Activated CD4-positive, alpha-beta memory T cell treated with anti-CD3 and anti-CD28 coated beads, Interleukin-2, amount 10 ng/mL, durations not matched to agents 7 days and 5 days (primary cell): ENCODE results near the gene SYT5. TPM values are rescaled to one million over a fixed set of nuclear protein-coding genes. Genes with fewer than 3 reads are reported as not detected.
"Not testable (repeated sequence)": the region's sequence is repeated elsewhere in the genome, so short reads cannot be mapped to it uniquely, and the experiment has no call there.

Source experiments
- CTCF ChIA-PET: fragments of 350-600 bp; sonication (Branson Sonifier 250); formaldehyde crosslinking; loops from one replicate; lab custom pipeline; 2021; ENCODE audit warnings: antibody characterized with exemption, inconsistent platforms; lab: Charles Lee
- POLR2A ChIA-PET: fragments of 350-600 bp; sonication (Branson Sonifier 250); formaldehyde crosslinking; loops from one replicate; lab custom pipeline; 2021; ENCODE audit warnings: antibody characterized with exemption; lab: Charles Lee
- DNase-seq: peaks from one replicate; pipeline ENCODE4 v3.0.0-alpha.2; 2020
- H3K27ac Mint-ChIP-seq: one replicate; pipeline ENCODE4 v1.8.0; 2021; ENCODE audit warnings: mild to moderate bottlenecking, mixed read lengths
- H3K27me3 Mint-ChIP-seq: one replicate; pipeline ENCODE4 v1.8.0; 2021; ENCODE audit warnings: mixed read lengths
- H3K36me3 Mint-ChIP-seq: one replicate; pipeline ENCODE4 v1.8.0; 2021; ENCODE audit warnings: low read depth, mixed read lengths
- H3K4me1 Mint-ChIP-seq: one replicate; pipeline ENCODE4 v1.8.0; 2021; ENCODE audit warnings: mixed read lengths
- H3K4me3 Mint-ChIP-seq: one replicate; pipeline ENCODE4 v1.8.0; 2021; ENCODE audit warnings: mild to moderate bottlenecking, mixed read lengths
- H3K9me3 Mint-ChIP-seq: one replicate; pipeline ENCODE4 v1.8.0; 2021; ENCODE audit warnings: mixed read lengths
- total RNA-seq, 2 experiments: library from RNA; stranded (reverse); gene quantifications; one replicate each; pipeline ENCODE4 v1.2.3, GENCODE V29; 2021

SYT5 gene
- total RNA-seq, 2 experiments from 2014 or later, result not detected

DNA sequence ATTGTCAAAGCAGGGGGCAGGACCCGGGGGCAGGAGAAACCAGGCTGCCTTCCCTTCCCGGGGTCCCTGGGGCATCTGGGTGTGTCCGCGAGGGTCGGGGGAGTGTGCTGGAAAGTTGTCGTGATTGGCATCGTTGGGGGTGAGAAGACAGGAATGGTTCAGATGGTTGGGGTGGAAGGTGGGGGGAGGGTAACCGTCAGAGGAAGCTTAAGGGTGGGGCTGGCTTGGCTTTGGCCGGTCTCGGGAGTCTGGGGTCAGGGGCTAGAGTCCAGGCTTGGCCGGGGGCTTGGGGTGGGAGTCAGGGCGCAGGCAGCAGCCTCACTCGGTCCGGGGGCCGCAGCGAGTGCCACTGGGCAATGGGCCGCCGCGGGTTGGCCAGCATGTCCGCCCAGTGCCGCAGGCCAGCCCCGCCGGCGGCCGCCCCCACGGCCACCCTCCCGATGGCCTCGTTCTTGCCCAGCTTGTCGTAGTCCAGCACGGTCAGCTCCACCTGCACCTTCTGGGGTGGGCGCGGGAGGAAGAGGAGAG lies 6.8 kb downstream of the SYT5 start:
- peaks cover 55% of the 10 kb centered on the region for H3K27me3 Mint-ChIP-seq
- POLR2A ChIA-PET, result no interaction called here
- H3K9me3 Mint-ChIP-seq, result peaks cover 5% of the 10 kb centered on the region
- peak overlapping the region; percentile 55 for H3K4me3 Mint-ChIP-seq
- no peaks in the 10 kb centered on the region for H3K36me3 Mint-ChIP-seq
- peaks cover 22% of the 10 kb centered on the region for H3K4me1 Mint-ChIP-seq
- CTCF ChIA-PET, result interaction anchor here (2.6 kb wide), 1 partner anchor 13 kb away, joined by 7 read pairs; no protein-coding TSS in a partner anchor
- no peak overlapping the region for H3K27ac Mint-ChIP-seq
- DNase-seq, result no peak

DNA sequence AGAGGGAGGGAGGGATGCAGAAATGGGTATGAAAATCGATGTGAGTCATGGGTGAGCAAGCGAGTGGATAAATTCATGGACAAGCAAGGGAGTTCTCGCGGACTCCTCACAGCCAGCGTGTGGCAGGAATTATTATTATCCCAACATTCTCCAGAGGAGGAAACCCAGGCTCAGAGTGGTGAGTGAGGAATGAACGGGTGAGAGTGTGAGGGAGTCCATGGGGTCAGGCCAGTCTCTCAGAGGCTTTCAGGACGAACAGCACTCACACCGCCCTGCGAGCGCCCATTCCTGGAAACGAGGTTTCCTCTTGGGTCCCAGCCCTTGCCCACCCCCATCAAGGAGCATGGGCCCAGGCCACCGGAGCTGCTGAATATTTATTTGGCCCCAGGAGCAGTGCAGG lies 7.3 kb downstream of the SYT5 start:
- H3K9me3 Mint-ChIP-seq, result peaks cover 5% of the 10 kb centered on the region
- no peak overlapping the region for H3K27ac Mint-ChIP-seq
- H3K36me3 Mint-ChIP-seq, result no peaks in the 10 kb centered on the region
- H3K4me1 Mint-ChIP-seq, result peaks cover 20% of the 10 kb centered on the region
- ChIA-PET CTCF (interaction anchor here (2.6 kb wide), 1 partner anchor 12 kb away, joined by 7 read pairs; no protein-coding TSS in a partner anchor), POLR2A (no interaction called here)
- H3K27me3 Mint-ChIP-seq, result peaks cover 56% of the 10 kb centered on the region
- H3K4me3 Mint-ChIP-seq, result peak overlapping the region; percentile 55
- no peak for DNase-seq

- POLR2A ChIA-PET, H3K36me3 Mint-ChIP-seq, H3K9me3 Mint-ChIP-seq, H3K27ac Mint-ChIP-seq, CTCF ChIA-PET, DNase-seq: not testable (repeated sequence)
- Mint-ChIP-seq H3K4me3 (peak overlapping the region; percentile 5), H3K4me1 (peaks cover 19% of the 10 kb centered on the region), H3K27me3 (peaks cover 57% of the 10 kb centered on the region)
Observed at GRCh38 chr19:55172318-55172717, 7.8 kb downstream of the SYT5 start.

DNA sequence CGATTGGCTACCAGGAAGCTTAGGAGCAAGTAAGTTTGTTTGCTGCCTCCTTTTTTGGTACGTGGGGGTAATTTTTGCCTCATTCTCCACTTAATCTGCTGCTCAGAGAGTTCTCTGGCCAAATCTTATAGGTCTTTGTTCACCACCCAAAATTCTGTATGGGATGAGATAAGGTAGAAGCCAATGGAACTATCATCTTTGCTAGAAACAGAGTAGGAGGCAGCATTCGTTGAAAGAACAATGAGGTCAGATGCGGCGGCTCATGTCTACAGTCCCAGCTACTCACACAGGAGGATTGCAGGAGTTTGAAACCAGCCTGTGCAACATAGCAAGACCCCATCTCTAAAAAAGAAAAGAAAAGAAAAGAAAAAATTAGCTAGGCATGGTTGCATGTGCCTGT lies 8.6 kb downstream of the SYT5 start:
- no peak overlapping the region for H3K4me3 Mint-ChIP-seq
- H3K27me3 Mint-ChIP-seq, result peaks cover 58% of the 10 kb centered on the region
- DNase-seq, result no peak
- POLR2A ChIA-PET, result interaction anchor here (0.9 kb wide), 1 partner anchor 11 kb away, joined by 3 read pairs; no protein-coding TSS in a partner anchor
- peaks cover 5% of the 10 kb centered on the region for H3K9me3 Mint-ChIP-seq
- peaks cover 26% of the 10 kb centered on the region for H3K4me1 Mint-ChIP-seq
- no peaks in the 10 kb centered on the region for H3K36me3 Mint-ChIP-seq
- CTCF ChIA-PET, result interaction anchor here (1.0 kb wide), 1 partner anchor 11 kb away, joined by 3 read pairs; no protein-coding TSS in a partner anchor
- H3K27ac Mint-ChIP-seq, result no peak overlapping the region

GRCh38 chr19:55169136-55169535 lies 11.0 kb downstream of the SYT5 start:
- ChIA-PET CTCF (interaction anchor here (1.6 kb wide), 1 partner anchor 9 kb away, joined by 7 read pairs; no protein-coding TSS in a partner anchor), POLR2A (no interaction called here)
- H3K9me3 Mint-ChIP-seq, result no peaks in the 10 kb centered on the region
- H3K27ac Mint-ChIP-seq, result no peak overlapping the region
- peaks cover 64% of the 10 kb centered on the region for H3K27me3 Mint-ChIP-seq
- DNase-seq, result no peak
- H3K4me1 Mint-ChIP-seq, result peaks cover 23% of the 10 kb centered on the region
- no peaks in the 10 kb centered on the region for H3K36me3 Mint-ChIP-seq
- H3K4me3 Mint-ChIP-seq, result no peak overlapping the region

DNA sequence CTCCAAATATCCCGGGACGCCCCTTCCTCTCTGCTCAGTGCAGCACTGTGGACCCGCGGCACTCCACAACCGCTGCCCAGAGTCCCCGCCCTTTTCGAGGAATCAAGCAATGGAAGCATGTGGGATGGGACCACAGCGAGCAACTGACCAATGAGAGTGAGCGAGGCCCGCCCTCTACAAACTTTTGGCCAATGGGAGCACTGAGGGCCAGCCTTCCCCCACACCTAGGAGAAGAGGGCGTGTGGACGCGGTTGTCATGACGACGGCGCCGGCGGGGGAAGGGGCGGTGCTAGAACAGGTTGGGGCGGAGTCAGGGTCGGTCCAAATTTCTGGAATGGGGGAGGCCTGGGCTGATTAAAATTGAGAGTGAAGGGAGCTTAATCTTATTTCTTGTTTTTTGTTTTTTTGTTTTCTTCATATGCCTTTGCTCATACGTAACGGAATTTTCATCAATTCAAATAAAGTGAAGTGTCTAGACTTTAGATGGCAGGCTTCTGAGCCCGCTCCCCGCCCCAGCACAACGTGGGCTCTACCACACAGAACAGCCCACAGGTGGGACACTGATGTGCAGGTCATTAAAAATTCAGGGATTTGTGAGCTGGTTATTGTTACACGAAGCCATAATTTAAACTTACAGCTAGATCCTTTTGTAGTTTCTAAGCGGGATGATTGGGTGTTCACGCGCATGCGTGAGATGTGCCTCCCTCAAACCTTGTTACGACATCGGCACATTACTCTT lies 13.4 kb downstream of the SYT5 start, which contains the start of gene DNAAF3:
Gene DNAAF3 (minus strand): TSS at position 84 of the 739 bp plus-strand sequence. CDS start 200 bp downstream, outside the sequence.
- POLR2A ChIA-PET, result interaction anchor here (0.9 kb wide), 1 partner anchor 89 kb away, joined by 3 read pairs; no protein-coding TSS in a partner anchor
- no peaks in the 10 kb centered on the region for H3K36me3 Mint-ChIP-seq
- peaks cover 11% of the 10 kb centered on the region for H3K4me1 Mint-ChIP-seq
- peak within 1 kb of the TSS; percentile 31 for H3K27ac Mint-ChIP-seq
- peak within 1 kb of the TSS; percentile 60 for H3K4me3 Mint-ChIP-seq
- H3K27me3 Mint-ChIP-seq, result peaks cover 52% of the 10 kb centered on the region
- CTCF ChIA-PET, result interaction anchor here (1.0 to 2.2 kb wide), 3 partner anchors 26 to 338 kb away, joined by 4 to 7 read pairs (median 4); no protein-coding TSS in a partner anchor
- peak; percentile 77 for DNase-seq
- no peaks in the 10 kb centered on the region for H3K9me3 Mint-ChIP-seq

DNA sequence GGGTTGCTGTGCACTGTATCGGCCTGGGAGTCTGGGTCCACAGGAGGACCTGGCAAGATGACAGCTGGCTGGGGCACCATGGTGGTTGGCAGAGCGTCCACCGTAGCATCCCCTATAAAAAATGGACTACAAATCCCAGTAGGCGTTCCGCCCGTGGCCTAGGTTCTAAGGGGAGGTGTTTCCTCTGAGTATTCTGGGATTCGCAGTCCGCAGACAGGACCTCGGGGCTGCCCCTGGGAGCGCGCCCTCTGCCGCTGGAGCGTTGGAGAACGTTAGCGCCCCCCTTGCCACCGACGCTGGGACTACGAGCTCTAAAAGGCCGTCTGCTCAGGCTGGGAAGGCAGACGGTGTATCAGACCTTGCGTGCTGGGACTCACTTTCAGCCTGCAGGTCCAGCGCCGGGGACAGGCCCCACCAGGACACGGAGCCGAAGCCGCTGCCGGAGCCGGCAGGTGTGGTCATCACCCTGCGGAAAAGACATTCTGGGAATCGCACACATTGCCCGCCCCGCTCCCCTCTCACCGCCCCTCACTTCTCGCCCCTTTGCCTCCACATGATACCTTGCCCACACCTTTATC lies 14.0 kb downstream of the SYT5 start:
- Mint-ChIP-seq H3K4me1 (peaks cover 11% of the 10 kb centered on the region), H3K4me3 (peak overlapping the region; percentile 60), H3K9me3 (no peaks in the 10 kb centered on the region), H3K36me3 (no peaks in the 10 kb centered on the region), H3K27me3 (peaks cover 47% of the 10 kb centered on the region), H3K27ac (no peak overlapping the region)
- peak; percentile 32 for DNase-seq
- POLR2A ChIA-PET, result no interaction called here
- CTCF ChIA-PET, result interaction anchor here (0.7 to 2.2 kb wide), 4 partner anchors 25 to 1087 kb away, joined by 3 to 7 read pairs (median 4); no protein-coding TSS in a partner anchor

GRCh38 chr19:55161571-55162322 lies 18.3 kb downstream of the SYT5 start:
- H3K9me3 Mint-ChIP-seq, result no peaks in the 10 kb centered on the region
- CTCF ChIA-PET, result interaction anchor here (0.7 to 2.1 kb wide), 3 partner anchors 280 to 493 kb away, joined by 4 to 12 read pairs (median 4); no protein-coding TSS in a partner anchor
- H3K4me3 Mint-ChIP-seq, result no peak overlapping the region
- POLR2A ChIA-PET, result interaction anchor here (1.4 kb wide), 1 partner anchor 281 kb away, joined by 3 read pairs; no protein-coding TSS in a partner anchor
- H3K27me3 Mint-ChIP-seq, result peaks cover 40% of the 10 kb centered on the region
- no peak for DNase-seq
- H3K27ac Mint-ChIP-seq, result no peak overlapping the region
- H3K4me1 Mint-ChIP-seq, result peaks cover 7% of the 10 kb centered on the region
- H3K36me3 Mint-ChIP-seq, result no peaks in the 10 kb centered on the region

DNA sequence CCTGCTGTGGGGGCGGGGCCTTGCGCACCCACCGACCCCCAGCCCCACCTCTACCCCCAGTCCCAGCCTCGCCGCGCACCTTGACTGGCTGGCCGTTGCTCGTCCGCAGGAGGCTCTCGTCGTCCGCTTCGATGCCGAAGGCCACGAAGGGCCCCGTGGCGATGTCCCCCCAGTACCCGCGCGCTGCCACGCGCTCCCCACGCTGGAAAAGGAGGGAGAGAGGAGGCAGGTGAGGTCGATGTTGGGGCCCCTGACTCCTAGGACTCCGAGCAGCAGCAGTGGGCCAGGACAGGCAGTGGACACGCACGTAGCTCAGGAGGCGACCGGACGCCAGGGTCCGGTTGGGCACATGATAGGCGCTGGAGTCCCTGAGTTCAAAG lies 19.1 kb downstream of the SYT5 start:
- Mint-ChIP-seq H3K9me3 (no peaks in the 10 kb centered on the region), H3K4me3 (no peak overlapping the region), H3K36me3 (no peaks in the 10 kb centered on the region), H3K4me1 (peaks cover 3% of the 10 kb centered on the region), H3K27me3 (peaks cover 36% of the 10 kb centered on the region), H3K27ac (no peak overlapping the region)
- ChIA-PET POLR2A (interaction anchor here (1.0 to 1.4 kb wide), 2 partner anchors 11 to 280 kb away, joined by 3 read pairs; no protein-coding TSS in a partner anchor), CTCF (interaction anchor here (0.6 to 2.5 kb wide), 16 partner anchors 8 to 487 kb away, joined by 3 to 12 read pairs (median 4); partner anchors contain the start of genes PPP1R12C and SYT5)
- DNase-seq, result no peak

GRCh38 chr19:55160128-55160985 lies 19.7 kb downstream of the SYT5 start:
- CTCF ChIA-PET, result interaction anchor here (0.6 to 2.5 kb wide), 19 partner anchors 9 to 486 kb away, joined by 3 to 12 read pairs (median 4); partner anchors contain the start of genes PPP1R12C and SYT5
- H3K9me3 Mint-ChIP-seq, result no peaks in the 10 kb centered on the region
- peaks cover 3% of the 10 kb centered on the region for H3K4me1 Mint-ChIP-seq
- H3K36me3 Mint-ChIP-seq, result no peaks in the 10 kb centered on the region
- DNase-seq, result peak; percentile 91
- H3K27me3 Mint-ChIP-seq, result peaks cover 30% of the 10 kb centered on the region
- H3K27ac Mint-ChIP-seq, result no peak overlapping the region
- POLR2A ChIA-PET, result interaction anchor here (0.8 to 1.4 kb wide), 3 partner anchors 11 to 279 kb away, joined by 3 read pairs; partner anchors contain the start of gene PPP6R1
- no peak overlapping the region for H3K4me3 Mint-ChIP-seq
